ENCODE measurements around the gene ZNF581. TPM values are rescaled to one million over a fixed set of nuclear protein-coding genes. Genes with fewer than 3 reads are reported as not detected.
A peak's percentile ranks its signal among the peaks of the same experiment; 100 is the strongest.

ZNF581 gene
- total RNA-seq, 4 donors from 2014 or later = 11.8 to 20.2 (median 14.0) TPM

DNA sequence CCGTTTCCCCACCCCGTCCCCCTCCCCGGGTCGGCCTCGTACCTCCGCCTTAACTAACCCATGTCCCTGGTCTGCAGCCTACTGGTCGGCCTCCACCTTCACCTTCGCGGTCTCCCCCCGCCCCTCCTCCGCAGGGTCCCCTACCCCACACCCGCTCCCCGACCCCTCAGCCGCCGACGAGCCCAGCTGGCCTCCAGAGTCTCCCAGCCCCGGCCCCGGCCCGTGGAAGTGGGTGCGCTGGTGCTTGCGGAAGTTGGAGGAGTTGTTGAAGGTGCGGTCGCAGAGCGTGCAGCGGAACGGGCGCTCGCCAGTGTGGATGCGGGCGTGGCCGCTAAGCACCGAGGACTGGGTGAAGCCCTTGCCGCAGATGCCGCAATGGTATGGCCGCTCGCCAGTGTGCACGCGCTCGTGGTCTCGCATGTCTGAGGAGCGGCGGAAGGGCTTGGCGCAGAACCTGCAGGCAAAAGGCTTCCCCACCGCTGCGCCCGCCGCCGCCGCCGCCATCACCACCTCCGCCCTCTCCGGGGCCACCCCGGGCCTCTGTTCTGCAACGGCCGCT lies 21.7 kb upstream of the ZNF581 start:
- Histone ChIP-seq H3K27me3 (no peaks in the 10 kb centered on the region), H3K9me3 (no peaks in the 10 kb centered on the region), H3K27ac (no peak overlapping the region), H3K4me1 (peaks cover 2 to 34% (median 6%) of the 10 kb centered on the region in 3 donors), H3K36me3 (peaks cover 4 to 36% (median 5%) of the 10 kb centered on the region in 3 donors), H3K4me3 (no peak overlapping the region)
- TF ChIP-seq POLR2A (IDR thresholded peaks at IDR 0.05) = no peak
- no peak for TF ChIP-seq CTCF (IDR thresholded peaks at IDR 0.05)
- intact Hi-C loops (cut with DNase I) = no loop called here
- WGBS, 2 donors = 93 to 96% methylated on average over 13 to 26 of the region's 55 CpGs
- no peak for DNase-seq

GRCh38 chr19:55622242-55622969 lies 21.0 kb upstream of the ZNF581 start:
- Histone ChIP-seq H3K9me3 (no peaks in the 10 kb centered on the region), H3K27ac (no peak overlapping the region), H3K36me3 (peaks cover 0 to 29% (median 3%) of the 10 kb centered on the region in 3 donors), H3K4me1 (peaks cover 2 to 29% (median 6%) of the 10 kb centered on the region in 3 donors), H3K27me3 (no peaks in the 10 kb centered on the region), H3K4me3 (no peak overlapping the region)
- intact Hi-C loops (cut with DNase I) = no loop called here
- 83 to 89% methylated on average over 8 to 11 of the region's 40 CpGs for WGBS, 2 donors
- no peak for TF ChIP-seq CTCF (IDR thresholded peaks at IDR 0.05)
- TF ChIP-seq POLR2A (IDR thresholded peaks at IDR 0.05) = no peak
- DNase-seq = no peak

- intact Hi-C loops (cut with DNase I) = no loop called here
- Histone ChIP-seq H3K9me3 (no peaks in the 10 kb centered on the region), H3K4me3 (no peak overlapping the region), H3K27me3 (no peaks in the 10 kb centered on the region), H3K27ac (peak overlapping the region in 2 of 4 donors; percentile 96 to 98), H3K36me3 (peaks cover 0 to 25% (median 3%) of the 10 kb centered on the region in 3 donors), H3K4me1 (peaks cover 2 to 29% (median 6%) of the 10 kb centered on the region in 3 donors)
- TF ChIP-seq POLR2A (IDR thresholded peaks at IDR 0.05) (no peak), CTCF (IDR thresholded peaks at IDR 0.05) (no peak)
- WGBS, 2 donors = 94 to 99% methylated on average over 7 of the region's 7 CpGs
- DNase-seq = no peak
Measured at GRCh38 chr19:55623130-55623529, 20.3 kb upstream of the ZNF581 start.

DNA sequence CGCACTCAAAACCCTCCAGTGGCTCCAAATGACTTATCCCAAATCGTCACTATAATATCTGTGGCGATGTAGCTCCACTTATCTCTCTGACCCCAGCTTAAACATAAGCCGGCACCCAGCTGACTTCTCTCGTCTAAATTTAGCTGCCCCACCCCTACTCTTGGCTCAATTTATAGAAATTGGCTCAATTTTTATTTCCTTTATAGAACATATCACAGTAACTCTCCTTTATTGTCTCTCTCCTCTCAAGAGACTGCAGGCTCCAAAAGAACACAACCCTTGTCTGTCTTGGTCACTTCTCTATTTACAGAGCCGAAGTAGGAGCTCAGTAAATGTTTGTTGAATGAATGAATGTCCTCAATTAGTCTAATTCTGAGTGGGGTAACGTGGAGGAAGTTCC lies 19.9 kb upstream of the ZNF581 start:
- no peak for DNase-seq
- Histone ChIP-seq H3K4me3 (peak overlapping the region in 2 of 4 donors; percentile 70 to 84), H3K4me1 (peaks cover 2 to 28% (median 6%) of the 10 kb centered on the region in 3 donors), H3K27ac (peak overlapping the region; percentile 95 to 99 (median 97)), H3K9me3 (no peaks in the 10 kb centered on the region), H3K27me3 (no peaks in the 10 kb centered on the region), H3K36me3 (peaks cover 0 to 25% (median 3%) of the 10 kb centered on the region in 3 donors)
- WGBS, 2 donors = 53 to 59% methylated on average over 7 of the region's 7 CpGs
- TF ChIP-seq POLR2A (IDR thresholded peaks at IDR 0.05) (no peak), CTCF (IDR thresholded peaks at IDR 0.05) (no peak)
- intact Hi-C loops (cut with DNase I) = no loop called here

Measured in esophagus squamous epithelium (tissue), 5 donors.